ENCODE results near the gene RAB33B.
"Not testable (repeated sequence)": the region's sequence is repeated elsewhere in the genome, so short reads cannot be mapped to it uniquely, and the experiment has no call there.

Gene RAB33B

DNA sequence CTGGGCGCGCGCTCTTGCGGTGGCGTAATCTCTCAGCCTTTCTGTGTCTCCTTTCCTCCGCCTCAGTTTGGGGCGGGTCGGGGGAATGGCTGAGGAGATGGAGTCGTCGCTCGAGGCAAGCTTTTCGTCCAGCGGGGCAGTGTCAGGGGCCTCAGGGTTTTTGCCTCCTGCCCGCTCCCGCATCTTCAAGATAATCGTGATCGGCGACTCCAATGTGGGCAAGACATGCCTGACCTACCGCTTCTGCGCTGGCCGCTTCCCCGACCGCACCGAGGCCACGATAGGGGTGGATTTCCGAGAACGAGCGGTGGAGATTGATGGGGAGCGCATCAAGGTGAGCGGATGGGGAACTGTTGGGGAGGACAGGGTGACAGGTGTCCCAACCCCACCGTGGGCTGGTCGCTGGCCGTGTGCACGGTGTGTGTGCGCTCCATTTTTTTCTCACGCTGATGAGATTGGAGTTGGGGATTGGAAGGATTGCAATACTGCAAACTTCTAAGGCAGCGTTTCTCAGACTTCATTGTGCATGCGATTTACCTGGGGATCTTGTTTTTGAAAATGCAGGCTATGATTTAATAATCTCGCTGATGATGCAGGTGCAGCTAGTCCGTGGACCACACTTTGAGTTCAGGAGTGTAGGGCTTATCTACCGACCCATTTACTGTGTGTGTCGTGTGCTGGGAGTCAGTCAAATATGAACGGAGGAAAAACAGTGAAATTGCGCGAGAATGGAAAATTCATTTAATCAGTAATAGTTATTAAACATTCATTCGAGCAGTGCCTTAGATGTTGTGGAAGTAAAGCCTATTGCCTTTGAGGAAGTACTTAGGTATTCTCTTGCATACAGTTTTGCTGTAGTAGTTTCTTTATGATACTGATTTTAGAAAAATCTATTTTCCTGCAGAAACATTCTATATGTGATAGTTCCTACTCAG is at the start of gene RAB33B:
RAB33B (plus strand) TSS at position 11 of the 935 bp plus-strand sequence; CDS start at position 86, 75 bp downstream.
- DNase-seq (no peak), ATAC-seq (no peak)

DNA sequence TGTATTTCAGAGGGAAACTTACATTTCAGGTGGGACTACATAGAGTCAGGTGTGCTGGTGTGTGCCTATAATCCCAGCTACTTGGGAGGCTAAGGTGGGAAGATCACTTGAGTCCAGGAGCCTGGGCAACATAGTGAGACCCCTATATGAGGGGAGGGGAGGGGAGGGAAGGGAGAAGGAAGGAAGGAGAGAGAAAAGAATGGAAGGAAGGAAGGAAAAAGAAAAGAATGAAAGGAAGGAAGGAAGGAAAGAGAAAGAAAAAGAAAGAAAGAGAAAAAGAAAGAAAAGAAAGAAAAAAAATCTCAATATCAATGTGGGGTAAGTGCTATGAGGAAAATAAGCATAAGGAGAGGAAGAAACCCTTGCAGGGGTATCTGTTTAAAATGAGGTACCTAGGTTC is 43.6 kb upstream of the RAB33B start:
- ATAC-seq (no peak), DNase-seq (no peak)

DNA sequence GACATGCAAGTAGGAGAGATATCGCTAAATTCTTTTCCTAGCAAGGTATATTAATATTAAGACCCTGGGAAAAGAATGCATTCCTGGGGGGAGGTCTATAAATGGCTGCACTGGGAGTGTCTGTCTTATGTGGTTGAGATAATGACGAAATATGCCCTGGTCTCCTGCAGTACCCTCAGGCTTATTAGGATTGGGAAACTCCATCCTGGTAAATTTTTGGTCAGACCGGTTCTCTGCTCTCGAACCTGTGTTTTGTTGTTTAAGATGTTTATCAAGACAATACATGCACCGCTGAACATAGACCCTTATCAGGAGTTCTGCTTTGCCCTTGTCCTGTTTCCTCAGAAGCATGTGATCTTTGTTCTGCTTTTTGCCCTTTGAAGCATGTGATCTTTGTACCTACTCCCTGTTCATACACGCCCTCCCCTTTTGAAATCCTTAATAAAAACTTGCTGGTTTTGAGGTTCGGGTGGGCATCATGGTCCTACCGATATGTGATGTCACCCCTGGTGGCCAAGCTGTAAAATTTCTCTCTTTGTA is 39.2 kb upstream of the RAB33B start:
- ATAC-seq, DNase-seq: not testable (repeated sequence)

DNA sequence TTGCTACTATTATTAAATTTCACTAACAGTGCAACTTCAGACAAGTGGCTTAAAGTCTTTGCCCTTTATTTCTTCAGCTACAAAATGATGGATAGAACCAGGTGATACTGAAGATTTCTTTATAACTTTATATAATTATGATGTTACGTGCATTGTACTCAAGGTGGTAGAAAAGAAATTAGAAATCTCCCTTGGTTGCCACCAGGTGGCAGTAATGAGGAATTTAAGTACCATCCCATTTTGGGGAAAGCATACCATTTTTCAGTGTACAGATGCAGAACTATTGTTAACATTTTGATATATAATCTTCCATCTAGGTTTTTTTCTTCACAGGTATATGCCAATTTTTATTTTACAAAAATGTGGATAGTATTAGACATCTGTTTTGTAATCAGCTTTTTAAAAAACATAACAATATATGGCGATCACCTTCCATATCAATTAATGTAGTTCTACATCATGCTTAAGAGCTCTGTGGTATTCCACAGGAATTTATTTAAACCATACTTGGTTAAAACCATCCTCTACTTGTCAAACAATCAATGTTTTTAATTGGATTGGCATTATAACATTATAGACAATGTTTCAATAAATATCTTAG is 37.7 kb upstream of the RAB33B start:
- DNase-seq: peak; percentile 14
- ATAC-seq: peak; percentile 32

DNA sequence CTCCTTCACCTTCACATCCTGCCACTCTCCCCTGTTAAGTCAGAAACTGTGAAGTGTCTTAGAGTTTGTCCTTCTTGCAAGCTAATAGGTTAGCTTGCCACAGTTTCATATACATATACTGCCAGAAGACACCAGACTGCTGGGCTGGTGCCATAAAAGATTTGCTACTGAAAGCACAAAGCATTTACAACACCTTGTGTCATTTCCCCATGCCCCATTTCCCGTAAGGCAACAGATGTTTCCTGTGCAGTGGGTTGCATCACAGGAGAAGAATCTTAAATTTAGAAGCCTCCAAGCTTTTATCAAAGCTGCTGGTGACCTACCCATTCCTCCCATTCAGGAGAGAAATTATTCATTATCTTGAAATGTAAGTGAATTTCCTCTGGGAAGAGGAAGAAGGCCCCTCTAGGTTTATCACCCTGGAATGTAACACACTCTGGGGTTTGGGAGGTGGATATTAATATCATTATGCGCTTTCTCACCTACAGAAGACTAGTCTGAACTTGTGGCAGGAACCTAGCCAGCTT is 34.5 kb upstream of the RAB33B start:
- ATAC-seq (peak; percentile 43), DNase-seq (peak; percentile 7)

DNA sequence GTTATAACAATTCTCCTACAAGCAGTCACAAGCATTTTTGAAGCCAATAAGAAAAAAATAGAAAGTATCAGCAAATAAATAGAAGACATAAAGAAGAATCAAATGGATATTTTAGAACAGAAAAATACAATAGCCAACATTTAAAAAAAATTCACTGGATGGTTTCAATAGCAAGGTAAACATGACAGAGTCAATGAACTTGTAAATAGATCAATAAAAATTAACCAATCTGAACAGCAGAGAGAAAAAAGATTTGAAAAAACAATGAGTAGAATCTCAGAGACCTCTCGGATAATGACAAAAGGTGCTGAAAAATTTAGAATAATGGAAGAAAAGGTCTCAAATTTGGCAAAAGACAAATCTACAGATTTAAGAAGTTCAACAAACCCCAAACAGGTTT is 33.3 kb upstream of the RAB33B start:
- DNase-seq (no peak), ATAC-seq (no peak)

DNA sequence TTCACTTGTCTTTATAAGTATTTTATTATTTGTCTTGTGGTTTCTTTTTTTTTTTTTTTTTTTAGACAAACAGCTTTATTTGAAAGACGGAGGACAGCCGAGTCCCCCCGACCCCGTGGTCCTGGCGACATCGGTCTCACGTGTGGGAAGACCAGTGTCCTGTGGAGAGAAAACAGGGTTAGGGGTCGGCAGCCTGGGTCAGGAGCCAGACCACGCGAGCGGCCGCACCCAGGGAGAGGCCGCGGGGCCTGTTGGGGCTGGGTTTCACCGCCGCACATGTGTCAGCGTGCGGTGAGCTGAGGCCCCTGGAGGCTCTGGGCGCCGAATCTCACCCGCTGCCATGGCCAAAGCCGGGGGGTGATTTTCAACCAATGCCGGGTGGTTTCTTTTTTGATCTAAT is 17.8 kb upstream of the RAB33B start:
- no peak for ATAC-seq
- DNase-seq: no peak

DNA sequence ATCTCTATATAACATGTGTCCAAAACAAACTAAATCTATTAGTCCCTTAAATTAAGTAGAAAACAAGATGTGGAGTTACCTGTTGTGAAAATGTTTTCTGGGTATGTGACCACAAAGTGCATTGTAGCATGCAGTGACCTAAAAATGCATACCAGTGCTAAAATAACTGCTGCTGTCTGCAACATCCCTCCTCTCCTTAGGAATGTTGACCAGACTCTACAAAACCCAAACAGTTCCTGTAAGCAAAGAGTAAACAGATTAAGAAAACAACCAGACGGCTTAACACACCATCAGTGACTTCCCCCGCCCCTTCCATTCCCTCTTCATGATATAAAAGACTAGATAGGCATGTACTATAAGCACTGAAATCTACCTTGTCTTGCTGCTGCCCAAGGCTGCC is 15.8 kb upstream of the RAB33B start:
- ATAC-seq: no peak
- DNase-seq: no peak

DNA sequence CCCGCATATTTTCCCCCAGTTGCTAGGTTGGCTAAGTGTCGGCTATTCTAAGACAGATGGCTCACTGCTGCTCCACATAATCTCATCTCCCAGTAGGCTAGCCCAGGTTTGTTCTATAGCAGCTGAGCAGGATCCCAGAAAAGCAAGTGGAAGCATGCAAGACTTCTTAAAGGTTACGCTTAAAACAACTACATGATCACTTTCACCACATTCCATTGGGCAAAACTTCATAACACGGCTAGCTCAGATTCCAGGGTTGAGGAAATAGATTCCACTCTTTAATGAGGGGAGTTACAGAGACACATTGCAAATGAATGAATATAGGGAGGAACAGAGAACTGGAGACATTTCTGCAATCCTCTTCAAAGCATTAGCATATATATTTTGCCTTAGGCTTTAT is 12.9 kb upstream of the RAB33B start:
- DNase-seq (no peak), ATAC-seq (no peak)

DNA sequence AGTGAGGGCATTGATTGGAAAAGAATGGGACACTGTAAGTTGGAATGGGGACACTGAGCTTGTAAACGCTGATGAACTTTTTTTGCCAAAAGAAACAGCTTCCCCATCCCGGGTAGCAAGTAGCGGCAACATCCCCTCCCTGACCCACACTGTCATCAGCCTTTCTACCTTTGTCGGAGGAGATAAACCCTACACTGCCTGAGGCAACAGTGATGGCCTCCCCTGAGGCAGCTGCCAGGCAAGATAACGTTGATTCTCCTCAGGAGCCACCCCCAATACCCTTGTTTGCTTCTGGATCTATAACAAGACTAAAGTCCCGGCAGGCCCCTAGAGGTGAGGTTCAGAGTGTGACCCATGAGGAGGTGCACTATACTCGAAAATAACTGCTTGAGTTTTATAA is 10.3 kb upstream of the RAB33B start:
- ATAC-seq: no peak
- no peak for DNase-seq

DNA sequence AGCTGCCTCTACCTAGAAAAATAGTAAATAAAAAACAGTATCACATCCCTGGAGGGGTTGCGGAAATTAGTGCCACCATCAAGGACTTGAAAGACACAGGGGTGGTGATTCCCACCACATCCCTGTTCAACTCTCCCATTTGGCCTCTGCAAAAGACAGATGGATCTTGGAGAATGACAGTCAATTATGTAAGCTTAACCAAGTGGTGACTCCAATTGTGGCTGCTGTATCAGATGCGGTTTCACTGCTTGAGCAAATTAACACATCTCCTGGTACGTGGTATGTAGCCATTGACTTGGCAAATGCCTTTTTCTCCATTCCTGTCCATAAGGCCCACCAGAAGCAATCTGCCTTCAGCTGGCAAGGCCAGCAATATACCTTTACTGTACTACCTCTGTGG is 9.0 kb upstream of the RAB33B start:
- DNase-seq, ATAC-seq: not testable (repeated sequence)

DNA sequence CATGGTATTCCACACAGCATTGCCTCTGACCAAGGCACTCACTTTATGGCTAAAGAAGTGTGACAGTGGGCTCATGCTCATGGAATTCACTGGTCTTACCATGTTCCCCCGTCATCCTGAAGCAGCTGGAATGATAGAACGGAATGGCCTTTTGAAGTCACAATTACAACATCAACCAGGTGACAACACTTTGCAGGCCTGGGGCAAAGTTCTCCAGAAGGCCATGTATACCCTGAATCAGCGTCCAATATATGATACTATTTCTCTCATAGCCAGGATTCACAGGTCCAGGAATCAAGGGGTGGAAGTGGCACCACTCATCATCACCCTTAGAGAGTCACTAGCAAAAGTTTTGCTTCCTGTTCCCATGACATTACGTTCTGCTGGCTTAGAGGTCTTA is 6.8 kb upstream of the RAB33B start:
- ATAC-seq, DNase-seq: not testable (repeated sequence)

DNA sequence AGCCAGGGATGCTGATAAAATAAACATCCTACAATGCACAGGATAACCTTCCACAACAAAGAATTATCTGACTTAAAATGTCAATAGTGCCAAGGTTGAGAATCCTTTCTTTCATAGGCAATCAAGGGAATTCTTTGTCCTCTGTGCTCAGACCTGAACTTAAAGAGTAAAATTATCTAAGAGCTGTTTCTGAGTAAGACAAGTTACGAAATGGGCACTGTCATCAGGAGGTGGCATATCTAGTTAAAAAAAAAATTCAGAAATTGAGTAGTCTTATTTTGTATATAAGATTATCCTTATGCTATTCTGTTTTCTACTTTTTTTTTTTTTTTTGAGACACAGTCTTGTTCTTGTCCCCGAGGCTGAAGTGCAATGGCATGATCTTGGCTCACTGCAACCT is 3.3 kb upstream of the RAB33B start:
- no peak for ATAC-seq
- no peak for DNase-seq

DNA sequence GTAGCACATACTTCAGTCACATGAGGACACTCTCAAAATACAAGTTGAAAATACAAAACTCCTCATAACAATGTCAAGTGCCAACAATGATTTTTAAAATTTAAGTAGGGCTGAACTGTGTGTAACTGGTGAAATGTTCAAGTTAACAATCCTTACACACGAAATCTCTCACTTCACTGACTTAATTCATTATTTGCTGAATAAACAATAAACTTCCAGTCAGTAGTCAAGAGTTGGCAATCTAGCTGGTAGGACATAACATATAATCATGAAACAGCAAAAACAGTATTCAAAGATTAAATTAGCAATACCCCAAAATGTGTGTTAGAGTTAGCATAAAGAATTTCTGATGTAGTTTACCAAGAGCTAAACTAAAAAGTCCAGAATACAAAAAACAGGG is 1.9 kb upstream of the RAB33B start:
- ATAC-seq (no peak), DNase-seq (no peak)

DNA sequence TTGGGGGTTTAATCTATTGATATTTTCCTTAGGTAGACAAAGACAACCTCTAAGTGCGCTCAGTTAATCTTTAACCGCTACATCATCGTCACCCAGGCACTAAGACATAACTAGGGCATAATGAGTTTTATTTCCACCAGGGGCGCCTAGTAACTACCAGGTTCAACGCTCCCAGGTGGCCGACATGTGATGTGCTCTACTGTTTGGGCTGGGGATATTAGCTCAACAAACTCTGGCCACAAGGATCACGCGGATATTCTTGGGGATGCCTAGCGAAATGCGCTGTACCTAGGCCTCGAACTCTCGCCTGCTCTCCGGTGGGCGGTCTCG is 915 bp upstream of the RAB33B start:
- DNase-seq: no peak
- ATAC-seq: peak; percentile 55

DNA sequence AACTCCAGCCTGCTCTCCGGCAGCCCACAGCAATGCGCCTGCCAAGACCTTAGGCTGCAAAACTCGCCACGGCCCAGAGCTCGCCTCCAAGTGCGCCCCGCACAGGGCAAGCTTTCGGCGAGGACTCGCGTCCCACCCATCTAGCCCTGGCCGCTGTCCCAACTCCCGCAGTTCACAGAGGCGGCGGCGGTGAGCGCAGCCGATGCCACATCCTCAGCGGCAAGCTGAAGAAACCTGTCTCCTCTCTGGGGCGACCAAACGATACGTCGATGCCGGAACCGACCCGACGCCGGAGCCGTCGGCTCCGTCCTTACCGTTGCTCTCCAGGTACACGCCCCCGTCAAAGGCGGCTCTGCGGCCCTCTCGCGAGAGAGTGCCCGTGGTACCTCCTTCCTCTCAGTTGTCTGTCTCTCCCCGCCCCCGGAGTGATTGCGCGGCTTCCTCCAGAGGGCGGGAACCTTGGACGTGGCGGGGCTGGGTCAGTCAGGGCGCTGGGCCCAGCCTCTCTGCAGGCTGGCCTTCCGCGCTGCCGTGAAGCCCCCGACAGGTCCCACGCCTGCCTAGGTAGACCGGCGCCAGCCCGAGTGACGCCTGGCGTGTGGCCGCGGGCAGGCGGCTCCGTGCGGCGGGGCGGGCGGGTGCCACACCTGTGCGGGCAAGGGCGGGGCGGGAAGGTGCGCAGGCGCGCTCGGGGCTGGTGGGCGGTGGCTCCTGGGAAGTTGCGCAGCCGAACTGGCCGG is 380 bp upstream of the RAB33B start:
- peak; percentile 91 for ATAC-seq
- peak; percentile 95 for DNase-seq

DNA sequence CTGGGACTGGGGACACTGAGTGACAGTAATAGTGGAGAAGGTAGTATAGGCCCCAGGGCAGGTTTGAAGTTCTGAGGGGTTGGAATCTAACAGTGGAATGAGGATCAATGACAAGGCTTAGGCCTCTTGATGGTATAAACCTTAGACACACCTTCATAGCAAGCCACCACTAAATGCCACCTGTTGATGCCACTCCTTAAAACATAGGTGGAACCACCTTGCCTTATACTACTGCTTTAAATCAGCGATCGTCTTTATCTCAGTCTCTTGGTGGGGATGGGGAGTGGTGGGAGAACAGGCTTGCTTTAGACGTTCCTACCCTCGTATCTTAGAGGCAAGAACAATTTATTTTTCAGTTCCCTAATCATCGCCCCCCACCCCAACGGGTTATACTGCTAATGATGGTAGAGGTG is 1.2 kb downstream of the RAB33B start:
- DNase-seq (no peak), ATAC-seq (no peak)

DNA sequence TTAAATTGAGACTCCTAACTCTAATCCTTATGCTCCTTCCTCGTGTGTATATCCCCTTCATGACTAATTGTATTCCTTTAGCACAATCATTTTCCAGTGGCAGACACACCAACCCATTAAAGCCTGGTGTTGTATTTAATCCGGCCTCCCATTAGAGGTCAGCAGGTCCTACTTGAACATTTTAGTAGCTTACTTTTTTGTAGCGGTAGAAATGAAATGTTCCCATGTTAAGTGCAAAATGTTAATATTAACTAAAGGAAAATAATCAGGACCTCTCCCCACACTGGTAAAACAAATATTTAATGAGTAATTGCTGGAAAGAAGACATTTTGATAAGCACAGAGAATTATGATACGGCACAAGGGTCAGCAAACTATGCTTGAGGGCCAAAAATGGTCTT is 3.4 kb downstream of the RAB33B start:
- ATAC-seq (no peak), DNase-seq (no peak)

DNA sequence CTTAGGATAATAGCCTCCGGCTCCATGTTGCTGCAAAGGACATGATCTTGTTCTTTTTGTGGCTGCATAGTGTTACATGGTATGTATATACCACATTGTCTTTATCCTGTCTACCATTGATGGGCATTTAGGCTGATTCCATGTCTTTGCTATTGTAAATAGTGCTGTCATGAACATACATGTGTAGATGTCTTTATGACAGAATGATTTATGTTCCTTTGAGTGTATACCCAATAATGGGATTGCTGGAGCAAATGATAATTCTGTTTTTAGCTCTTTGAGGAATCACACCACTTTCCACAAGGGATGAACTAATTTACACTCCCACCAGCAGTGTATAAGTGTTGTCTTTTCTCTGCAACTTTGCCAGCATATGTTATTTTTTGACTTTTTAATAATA is 4.6 kb downstream of the RAB33B start:
- ATAC-seq: no peak
- no peak for DNase-seq

DNA sequence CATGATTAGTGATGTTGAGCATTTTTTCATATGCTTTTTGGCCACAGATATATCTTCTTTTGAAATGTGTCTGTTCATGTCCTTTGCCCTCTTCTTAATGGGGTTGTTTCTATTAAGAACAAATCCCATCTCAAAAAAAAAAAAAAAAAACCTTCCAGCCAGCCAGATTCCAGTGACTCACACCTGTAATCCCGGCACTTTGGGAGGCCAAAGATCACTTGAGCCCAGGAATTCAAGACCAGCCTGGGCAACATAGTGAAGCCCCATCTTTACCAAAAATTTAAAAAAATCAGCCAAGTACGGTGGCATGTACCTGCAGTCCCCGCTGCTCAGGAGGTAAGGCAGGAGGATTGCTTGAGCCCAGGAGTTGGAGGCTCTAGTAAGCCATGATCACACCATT is 5.1 kb downstream of the RAB33B start:
- DNase-seq: no peak
- no peak for ATAC-seq

DNA sequence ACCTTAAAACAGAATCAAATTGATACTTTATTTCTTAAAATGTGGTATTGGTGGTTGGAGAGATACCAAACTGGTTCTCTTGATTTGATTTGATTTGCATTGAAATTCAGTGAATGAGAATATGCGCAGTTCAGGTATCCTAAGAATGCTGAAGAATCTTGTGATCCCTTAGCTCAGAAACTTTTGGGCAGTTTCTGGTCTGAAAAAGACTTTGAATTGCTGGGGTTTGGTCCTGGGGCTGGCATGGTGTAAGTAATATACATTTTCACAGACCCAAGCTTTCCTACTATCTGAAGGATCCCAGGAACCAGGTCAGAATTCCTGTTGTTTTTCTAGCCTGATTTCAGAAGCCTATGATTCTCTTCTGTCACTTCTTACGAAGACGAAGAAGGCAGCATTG is 6.6 kb downstream of the RAB33B start:
- ATAC-seq (no peak), DNase-seq (no peak)

DNA sequence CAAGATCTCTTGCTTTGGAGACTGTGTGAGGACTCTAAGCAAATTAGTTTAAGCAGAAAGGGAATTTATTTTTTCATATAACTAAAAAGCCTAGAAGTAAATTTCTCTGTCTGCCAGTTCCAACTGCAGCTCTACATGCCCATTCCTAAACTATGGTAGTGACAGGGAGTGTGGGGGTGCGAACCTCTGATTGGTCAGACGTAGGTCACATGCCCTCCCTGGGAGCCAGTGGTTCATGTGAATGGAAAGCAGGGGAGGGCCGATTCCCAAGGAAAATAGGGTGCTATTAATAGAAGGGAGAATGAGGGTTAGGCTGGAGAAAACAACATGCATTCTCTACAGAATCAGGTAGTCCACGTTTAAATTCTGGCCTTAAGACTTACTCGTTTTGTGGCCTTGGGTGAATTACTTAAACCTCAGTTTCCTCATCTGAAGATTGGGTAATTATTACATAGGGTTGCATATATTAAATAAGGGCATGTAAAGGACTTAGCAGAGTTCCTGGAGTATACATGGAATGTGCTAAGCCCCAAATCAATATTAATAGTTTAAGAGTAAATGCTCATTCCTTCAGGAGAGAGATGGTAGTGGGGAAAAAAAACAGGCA is 7.2 kb downstream of the RAB33B start:
- DNase-seq (no peak), ATAC-seq (no peak)

Measured in stimulated activated naive CD8-positive, alpha-beta T cell treated with anti-CD3 and anti-CD28 coated beads, Interleukin-15, Interleukin-2, amounts not matched to agents 100 U/mL and 50 U/mL, for 24 hours (primary cell).